Neuronal stem cell (in vitro differentiated cells): ENCODE data around the gene TMEM243.

ENCODE experiments used
- DNase-seq: peaks from one replicate; pipeline ENCODE4 v3.0.0-alpha.2; 2013; ENCODE audit warnings: low spot score
- H2AFZ ChIP-seq: one replicate; pipeline ENCODE4 v1.6.1; 2013; ENCODE audit warnings: mild to moderate bottlenecking, low read length, inconsistent platforms
- H2AK5ac ChIP-seq: 2 replicates; pipeline ENCODE4 v1.6.1; 2013; ENCODE audit warnings: low read depth, mild to moderate bottlenecking, inconsistent platforms, low read length, moderate library complexity, mixed read lengths
- H2BK120ac ChIP-seq: 2 replicates; pipeline ENCODE4 v1.6.1; 2013; ENCODE audit warnings: low read depth, mild to moderate bottlenecking, inconsistent platforms, low read length, moderate library complexity, mixed read lengths
- H2BK12ac ChIP-seq: one replicate; pipeline ENCODE4 v1.6.1; 2013; ENCODE audit warnings: low read length, inconsistent platforms
- H2BK15ac ChIP-seq: 2 replicates; pipeline ENCODE4 v1.6.1; 2013; ENCODE audit warnings: mild to moderate bottlenecking, low read length, inconsistent platforms, mixed read lengths
- H2BK5ac ChIP-seq: one replicate; pipeline ENCODE4 v1.6.1; 2013; ENCODE audit warnings: inconsistent platforms, mild to moderate bottlenecking, low read length, moderate library complexity
- H3K14ac ChIP-seq: one replicate; pipeline ENCODE4 v1.6.1; 2013; ENCODE audit warnings: low read length, inconsistent platforms
- H3K18ac ChIP-seq: 2 replicates; pipeline ENCODE4 v1.6.1; 2013; ENCODE audit warnings: low read length, inconsistent platforms
- H3K23ac ChIP-seq: 2 replicates; pipeline ENCODE4 v1.6.1; 2013; ENCODE audit warnings: low read depth, mild to moderate bottlenecking, mixed read lengths, low read length, inconsistent platforms; ENCODE audit not compliant: poor library complexity
- H3K27ac ChIP-seq: replicated peaks from 3 replicates; pipeline ENCODE4 v1.5.1; 2013; ENCODE audit warnings: low read length, inconsistent platforms
- H3K27me3 ChIP-seq, 3 experiments: 2 replicates each; pipeline ENCODE4 v1.6.1; 2013; ENCODE audit warnings: low read length in 3 of 3, mild to moderate bottlenecking in 2 of 3, inconsistent platforms in 1 of 3, low read depth in 1 of 3, mixed read lengths in 1 of 3, moderate library complexity in 1 of 3; ENCODE audit not compliant: control insufficient read depth in 3 of 3, insufficient read depth in 3 of 3
- H3K36me3 ChIP-seq, 2 donors: replicated peaks in 1 of 2; 2 replicates each; pipeline ENCODE4 v1.6.1; 2013; ENCODE audit warnings: low read length in 2 of 2; ENCODE audit not compliant: control insufficient read depth in 2 of 2, insufficient read depth in 2 of 2
- H3K4ac ChIP-seq: 2 replicates; pipeline ENCODE4 v1.6.1; 2013; ENCODE audit warnings: inconsistent platforms, mild to moderate bottlenecking, low read length, moderate library complexity
- H3K4me1 ChIP-seq, 2 donors: 1 replicate in 1 of 2; 2 replicates in 1 of 2; pipeline ENCODE4 v1.6.1; 2013; ENCODE audit warnings: low read length in 2 of 2, low read depth in 1 of 2; ENCODE audit not compliant: control insufficient read depth in 2 of 2, insufficient read depth in 1 of 2
- H3K4me2 ChIP-seq: one replicate; pipeline ENCODE4 v1.6.1; 2013; ENCODE audit warnings: mild to moderate bottlenecking, low read length, inconsistent platforms; ENCODE audit not compliant: insufficient read depth, poor library complexity, severe bottlenecking
- H3K4me3 ChIP-seq, 2 donors: 2 replicates each; pipeline ENCODE4 v1.5.1; 2013; ENCODE audit warnings: low read length in 2 of 2, mild to moderate bottlenecking in 2 of 2, inconsistent platforms in 1 of 2, moderate library complexity in 1 of 2
- H3K79me1 ChIP-seq: one replicate; pipeline ENCODE4 v1.6.1; 2013; ENCODE audit warnings: low read depth, mild to moderate bottlenecking, inconsistent platforms, low read length, moderate library complexity
- H3K9ac ChIP-seq: one replicate; pipeline ENCODE4 v1.6.1; 2013; ENCODE audit warnings: mild to moderate bottlenecking, low read depth, low read length, inconsistent platforms; ENCODE audit not compliant: poor library complexity
- H3K9me3 ChIP-seq, 2 donors: replicated peaks in 1 of 2; 2 replicates each; pipeline versions ENCODE3 to v1.6.1; 2013; ENCODE audit warnings: low read length in 2 of 2, mild to moderate bottlenecking in 2 of 2, inconsistent platforms in 1 of 2, low read depth in 1 of 2, mixed read lengths in 1 of 2, moderate library complexity in 1 of 2; ENCODE audit not compliant: control insufficient read depth in 2 of 2, insufficient read depth in 1 of 2
- H4K8ac ChIP-seq: one replicate; pipeline ENCODE4 v1.6.1; 2013; ENCODE audit warnings: low read depth, mild to moderate bottlenecking, inconsistent platforms, low read length, moderate library complexity
- H4K91ac ChIP-seq: one replicate; pipeline ENCODE4 v1.6.1; 2013; ENCODE audit warnings: low read length, low read depth, mild to moderate bottlenecking, inconsistent platforms; ENCODE audit not compliant: poor library complexity
- WGBS, 2 donors: extraction: QIAGEN DNeasy Blood & Tissue Kit; methylation state at CpG; one replicate each; pipeline ENCODE4 v1.1.7; 2013; ENCODE audit warnings: missing lambda C conversion rate in 2 of 2, mixed read lengths in 1 of 2; ENCODE audit not compliant: insufficient read length in 2 of 2, insufficient replicate concordance in 1 of 2; ENCODE audit errors: extremely low coverage in 2 of 2; 5-methylcytosine and 5-hydroxymethylcytosine counted together

The TMEM243 gene

DNA sequence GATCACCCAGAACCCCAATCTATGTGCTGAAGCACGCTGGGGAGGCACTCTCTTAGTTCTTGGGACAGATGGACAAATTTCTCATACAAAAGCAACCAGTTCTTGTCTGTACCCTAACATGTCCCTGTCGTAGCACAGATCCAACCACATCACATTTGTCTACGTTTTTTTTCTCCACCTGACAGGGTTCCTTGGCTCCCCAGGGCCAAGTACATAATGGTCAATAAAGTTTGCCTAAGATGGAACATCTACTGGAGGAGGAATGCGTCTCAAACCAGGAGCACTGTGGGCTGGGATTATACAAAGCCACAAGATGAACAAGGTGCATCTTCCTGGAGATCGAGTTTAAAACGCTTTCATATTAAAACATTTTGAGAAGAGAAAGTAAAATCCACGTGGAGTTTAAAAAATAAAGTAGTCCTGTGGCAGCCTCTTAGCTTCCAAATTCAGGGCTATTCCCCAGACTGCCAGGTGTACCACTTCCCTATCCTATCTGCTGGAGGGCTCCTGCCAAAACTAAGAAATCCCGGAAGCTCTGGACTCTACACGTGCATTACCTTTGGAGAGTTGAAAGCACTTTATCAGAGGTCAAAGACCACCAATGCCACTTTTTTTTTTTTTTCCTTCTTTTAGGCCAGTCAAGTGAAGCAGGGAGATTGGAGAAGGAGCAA, 1.4 kb downstream of the TMEM243 start:
- H3K9me3 ChIP-seq, result peaks cover 0 to 7% of the 10 kb centered on the region in 2 donors
- H2AFZ ChIP-seq, result no peak overlapping the region
- H4K91ac ChIP-seq, result no peak overlapping the region
- H3K79me1 ChIP-seq, result no peaks in the 10 kb centered on the region
- H3K9ac ChIP-seq, result no peak overlapping the region
- no peak overlapping the region for H2BK5ac ChIP-seq
- H3K36me3 ChIP-seq, result peaks cover 2 to 34% of the 10 kb centered on the region in 2 donors
- no peak overlapping the region for H2BK12ac ChIP-seq
- H3K18ac ChIP-seq, result no peak overlapping the region
- no peak overlapping the region for H3K14ac ChIP-seq
- H2BK15ac ChIP-seq, result no peak overlapping the region
- no CpG with 5 or more reads among the region's 9 CpGs for WGBS, 2 donors
- no peak overlapping the region for H2BK120ac ChIP-seq
- H3K23ac ChIP-seq, result no peak overlapping the region
- peaks cover 8 to 12% of the 10 kb centered on the region in 2 donors for H3K4me1 ChIP-seq
- H3K4me3 ChIP-seq, result no peak overlapping the region
- H3K27me3 ChIP-seq, result peaks cover 0 to 26% (median 14%) of the 10 kb centered on the region in 3 experiments
- no peak for DNase-seq
- H4K8ac ChIP-seq, result no peak overlapping the region
- H3K27ac ChIP-seq, result no peak overlapping the region
- H3K4me2 ChIP-seq, result no peak overlapping the region
- no peak overlapping the region for H2AK5ac ChIP-seq
- H3K4ac ChIP-seq, result no peak overlapping the region

DNA sequence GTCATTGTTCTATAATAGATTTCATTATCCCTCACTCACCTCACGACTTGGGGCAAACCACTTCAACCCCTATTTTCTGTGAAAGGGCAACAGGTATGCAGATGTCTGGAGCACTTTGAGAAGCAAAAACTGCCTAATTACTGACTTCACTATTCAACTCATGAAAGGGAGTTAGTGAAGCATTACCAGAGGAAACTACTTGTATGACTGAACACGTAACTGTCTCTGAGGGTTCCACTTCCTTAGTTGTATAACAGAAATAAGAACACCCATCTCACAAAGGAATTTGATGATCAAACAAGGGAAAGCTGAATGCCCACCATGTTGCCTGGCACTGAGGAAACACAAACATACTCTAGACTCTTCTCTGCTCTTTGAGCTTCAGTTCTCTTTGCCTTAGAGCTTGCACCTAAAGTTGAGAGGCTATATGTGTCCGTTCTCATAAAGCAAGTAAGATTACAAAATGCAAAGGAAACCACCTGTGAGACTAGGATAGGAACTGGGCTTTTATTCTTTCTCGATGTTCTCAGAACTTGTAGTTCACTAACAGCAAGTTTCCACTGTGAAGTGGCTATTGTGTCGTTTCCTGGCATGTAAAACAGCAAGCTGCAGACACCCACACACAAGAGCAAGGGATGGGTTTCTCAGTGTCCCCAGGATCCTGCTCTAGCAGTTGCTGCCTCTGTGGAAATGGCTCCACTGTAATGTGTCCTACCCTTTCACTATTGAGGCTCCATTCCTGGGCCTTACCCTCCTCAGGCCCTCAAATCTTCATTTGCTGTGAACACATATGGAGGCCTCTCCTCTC, 2.6 kb downstream of the TMEM243 start:
- no peak overlapping the region for H3K4me2 ChIP-seq
- H3K27me3 ChIP-seq, result peaks cover 0 to 13% (median 12%) of the 10 kb centered on the region in 3 experiments
- no peak overlapping the region for H2BK120ac ChIP-seq
- peaks cover 0 to 6% of the 10 kb centered on the region in 2 donors for H3K9me3 ChIP-seq
- no peak overlapping the region for H3K4me3 ChIP-seq
- no peak overlapping the region for H4K91ac ChIP-seq
- DNase-seq, result no peak
- H2BK15ac ChIP-seq, result no peak overlapping the region
- no peak overlapping the region for H3K18ac ChIP-seq
- no peak overlapping the region for H3K27ac ChIP-seq
- no peak overlapping the region for H3K4ac ChIP-seq
- H3K14ac ChIP-seq, result no peak overlapping the region
- H2AK5ac ChIP-seq, result no peak overlapping the region
- WGBS, 2 donors, result no CpG with 5 or more reads among the region's 5 CpGs
- H2BK5ac ChIP-seq, result no peak overlapping the region
- H3K9ac ChIP-seq, result no peak overlapping the region
- no peaks in the 10 kb centered on the region for H3K79me1 ChIP-seq
- peaks cover 2 to 34% of the 10 kb centered on the region in 2 donors for H3K36me3 ChIP-seq
- no peak overlapping the region for H4K8ac ChIP-seq
- no peak overlapping the region for H2AFZ ChIP-seq
- peaks cover 8 to 12% of the 10 kb centered on the region in 2 donors for H3K4me1 ChIP-seq
- no peak overlapping the region for H3K23ac ChIP-seq
- no peak overlapping the region for H2BK12ac ChIP-seq

DNA sequence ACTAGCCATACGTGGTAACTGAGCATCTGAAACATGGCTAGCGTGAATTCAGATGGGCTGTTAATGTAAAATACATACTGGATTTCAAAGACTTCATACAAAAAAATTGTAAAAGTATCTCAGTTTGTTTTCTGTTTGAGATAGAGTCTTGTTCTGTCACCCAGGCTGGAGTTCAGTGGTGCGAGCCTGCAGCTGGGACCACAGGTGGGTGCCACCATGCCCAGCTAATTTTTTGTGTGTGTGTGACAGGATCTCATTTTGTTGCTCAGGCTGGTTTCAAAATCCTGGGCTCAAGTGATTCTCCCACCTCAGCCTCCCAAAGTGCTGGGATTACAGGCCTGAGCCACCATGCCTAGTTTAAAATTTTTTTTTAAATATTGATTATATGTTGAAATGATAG, 4.5 kb downstream of the TMEM243 start:
- H4K91ac ChIP-seq, result no peak overlapping the region
- H3K79me1 ChIP-seq, result no peaks in the 10 kb centered on the region
- H3K14ac ChIP-seq, result no peak overlapping the region
- H2AK5ac ChIP-seq, result no peak overlapping the region
- H3K9ac ChIP-seq, result no peak overlapping the region
- no peak for DNase-seq
- H3K4me3 ChIP-seq, result no peak overlapping the region
- no peak overlapping the region for H3K18ac ChIP-seq
- peaks cover 4 to 11% of the 10 kb centered on the region in 2 donors for H3K4me1 ChIP-seq
- no peak overlapping the region for H4K8ac ChIP-seq
- H3K4ac ChIP-seq, result no peak overlapping the region
- no peak overlapping the region for H3K4me2 ChIP-seq
- H2AFZ ChIP-seq, result no peak overlapping the region
- H3K27ac ChIP-seq, result no peak overlapping the region
- H3K23ac ChIP-seq, result no peak overlapping the region
- H2BK12ac ChIP-seq, result no peak overlapping the region
- no peaks in the 10 kb centered on the region for H3K27me3 ChIP-seq
- H2BK5ac ChIP-seq, result no peak overlapping the region
- H2BK120ac ChIP-seq, result no peak overlapping the region
- H2BK15ac ChIP-seq, result no peak overlapping the region
- H3K36me3 ChIP-seq, result peaks cover 2 to 41% of the 10 kb centered on the region in 2 donors
- peaks cover 0 to 19% of the 10 kb centered on the region in 2 donors for H3K9me3 ChIP-seq
- WGBS, 2 donors, result no CpG with 5 or more reads among the region's 3 CpGs

DNA sequence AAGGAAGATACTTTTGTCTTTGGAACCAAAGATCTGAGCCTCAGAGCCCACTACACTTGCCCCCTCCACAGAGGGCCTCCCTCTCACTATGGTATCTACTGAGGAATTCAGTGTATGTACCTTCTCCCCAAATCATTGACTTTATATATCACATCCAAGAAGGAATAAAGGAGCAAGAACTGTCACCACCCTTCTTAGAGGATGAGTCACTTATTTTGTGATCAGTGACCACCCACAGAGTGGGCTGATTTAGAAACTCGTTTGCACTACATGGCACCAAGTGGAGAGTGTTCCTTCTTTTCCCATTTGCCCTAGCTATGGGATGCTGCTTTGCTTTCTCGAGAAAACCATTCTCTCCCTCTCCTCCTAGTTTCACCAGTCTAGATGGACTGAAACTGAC, 5.7 kb downstream of the TMEM243 start:
- no peak for DNase-seq
- Histone ChIP-seq H3K4ac (no peak overlapping the region), H2BK15ac (no peak overlapping the region), H3K9me3 (peaks cover 2 to 19% of the 10 kb centered on the region in 2 donors), H3K27me3 (no peaks in the 10 kb centered on the region), H4K8ac (no peak overlapping the region), H3K79me1 (no peaks in the 10 kb centered on the region), H3K18ac (no peak overlapping the region), H3K14ac (no peak overlapping the region), H3K4me1 (peaks cover 4 to 8% of the 10 kb centered on the region in 2 donors), H2BK12ac (no peak overlapping the region), H3K4me3 (no peak overlapping the region), H2AK5ac (no peak overlapping the region), H4K91ac (no peak overlapping the region), H3K27ac (no peak overlapping the region), H2AFZ (no peak overlapping the region), H2BK5ac (no peak overlapping the region), H2BK120ac (no peak overlapping the region), H3K9ac (no peak overlapping the region), H3K4me2 (no peak overlapping the region), H3K36me3 (peaks cover 2 to 41% of the 10 kb centered on the region in 2 donors), H3K23ac (no peak overlapping the region)
- WGBS, 2 donors, result no CpG with 5 or more reads among the region's 2 CpGs
